HuH-7.5 (cell line): ENCODE measurements around the gene PRF1.

ENCODE experiments used
- DNase-seq: peaks from one replicate; pipeline ENCODE4 v3.0.0; 2011; ENCODE audit warnings: low spot score

The PRF1 gene

GRCh38 chr10:70560511-70560941 lies 42.0 kb downstream of the PRF1 start:
- DNase-seq = no peak

GRCh38 chr10:70559861-70560260 lies 42.7 kb downstream of the PRF1 start:
- DNase-seq = no peak

- DNase-seq = peak; percentile 64
Measured at GRCh38 chr10:70558871-70559810, 43.4 kb downstream of the PRF1 start.

GRCh38 chr10:70558295-70558694 lies 44.2 kb downstream of the PRF1 start:
- no peak for DNase-seq

GRCh38 chr10:70557876-70558275 lies 44.7 kb downstream of the PRF1 start:
- DNase-seq = no peak

GRCh38 chr10:70557086-70557845 lies 45.3 kb downstream of the PRF1 start:
- no peak for DNase-seq

GRCh38 chr10:70555371-70555770 lies 47.2 kb downstream of the PRF1 start:
- DNase-seq = no peak

GRCh38 chr10:70552586-70552985 lies 50.0 kb downstream of the PRF1 start:
- no peak for DNase-seq

DNA sequence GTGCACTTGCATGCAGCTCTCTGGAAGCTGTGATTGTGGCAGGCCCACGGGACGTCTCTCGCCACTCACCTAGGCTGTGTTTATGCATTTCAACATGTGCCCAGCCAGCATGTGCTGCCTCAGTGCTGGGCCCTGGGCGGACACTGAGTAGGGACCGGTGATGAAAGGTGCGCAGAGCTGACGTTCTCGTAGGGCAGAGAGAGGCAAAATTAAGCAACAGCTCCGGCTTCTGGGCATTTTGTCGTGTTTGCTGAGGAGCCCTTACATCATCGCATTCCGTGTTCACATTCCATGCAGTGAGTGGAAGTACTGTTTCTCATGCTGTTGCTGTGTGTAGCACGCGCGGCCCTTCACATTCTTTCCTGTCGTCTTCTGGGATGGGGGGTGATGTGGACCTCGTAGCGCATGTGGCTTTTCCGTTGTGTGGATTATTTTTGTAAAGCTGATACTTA lies 50.5 kb downstream of the PRF1 start:
- peak; percentile 58 for DNase-seq

DNA sequence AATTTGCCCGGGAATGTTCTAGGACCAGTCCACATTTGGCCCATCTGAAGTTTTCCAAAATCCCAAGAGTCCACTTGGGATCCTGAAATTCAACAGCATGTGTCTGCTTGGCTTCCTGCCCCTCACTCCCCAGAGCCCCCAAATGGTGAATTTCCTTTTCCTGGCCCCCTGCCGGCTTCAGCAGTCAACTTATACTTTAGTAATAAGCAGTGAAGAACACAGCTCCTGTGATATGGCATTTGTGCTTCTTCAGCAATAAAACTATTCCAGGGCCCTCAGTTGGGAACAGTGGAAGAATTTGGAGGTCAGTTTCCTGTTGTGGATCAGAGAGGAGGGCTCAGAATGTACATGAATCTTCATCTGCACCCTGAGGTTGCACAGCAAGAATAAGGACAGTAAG lies 51.1 kb downstream of the PRF1 start:
- no peak for DNase-seq

DNA sequence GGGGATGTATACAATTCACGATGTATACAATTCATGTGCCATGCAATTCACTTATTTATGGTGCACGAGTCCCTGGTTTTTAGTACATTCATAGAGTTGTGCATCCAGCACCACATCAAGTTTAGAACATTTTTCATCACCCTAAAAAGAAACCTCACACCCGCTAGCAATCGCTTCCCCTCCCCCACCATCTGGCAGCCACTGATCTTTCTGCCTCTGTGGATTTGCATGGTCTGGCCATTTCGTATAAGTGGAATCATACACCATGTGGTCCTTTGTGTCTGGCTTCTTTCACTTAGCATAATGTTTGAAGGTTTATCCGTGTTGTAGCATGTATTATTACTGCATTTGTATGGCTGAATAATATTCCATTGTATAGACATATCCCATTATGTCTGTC lies 52.1 kb downstream of the PRF1 start:
- DNase-seq = no peak

DNA sequence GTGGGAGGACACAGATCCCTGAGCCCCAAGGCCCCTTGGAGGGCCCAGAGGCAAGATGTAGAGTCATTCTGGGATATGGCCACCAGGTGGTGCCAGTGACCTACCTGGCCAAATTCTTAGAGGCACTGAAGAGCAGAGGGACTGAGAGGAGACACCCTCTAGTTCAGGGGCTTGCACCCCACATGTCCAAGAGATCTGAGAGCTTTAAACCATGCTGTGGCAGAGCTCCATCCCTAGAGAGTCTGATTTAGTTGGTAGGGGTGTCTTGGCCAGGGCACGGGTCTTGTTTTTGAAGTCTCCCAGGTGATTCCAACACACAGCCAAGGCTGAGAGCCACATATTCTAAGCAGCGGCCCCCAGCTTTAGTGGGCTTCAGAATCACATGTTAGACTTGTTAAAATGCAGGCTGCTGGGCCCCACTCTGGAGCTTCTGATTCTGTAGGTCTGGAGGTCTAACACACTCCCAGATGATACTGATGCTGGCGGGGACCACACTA lies 52.5 kb downstream of the PRF1 start:
- peak; percentile 60 for DNase-seq

DNA sequence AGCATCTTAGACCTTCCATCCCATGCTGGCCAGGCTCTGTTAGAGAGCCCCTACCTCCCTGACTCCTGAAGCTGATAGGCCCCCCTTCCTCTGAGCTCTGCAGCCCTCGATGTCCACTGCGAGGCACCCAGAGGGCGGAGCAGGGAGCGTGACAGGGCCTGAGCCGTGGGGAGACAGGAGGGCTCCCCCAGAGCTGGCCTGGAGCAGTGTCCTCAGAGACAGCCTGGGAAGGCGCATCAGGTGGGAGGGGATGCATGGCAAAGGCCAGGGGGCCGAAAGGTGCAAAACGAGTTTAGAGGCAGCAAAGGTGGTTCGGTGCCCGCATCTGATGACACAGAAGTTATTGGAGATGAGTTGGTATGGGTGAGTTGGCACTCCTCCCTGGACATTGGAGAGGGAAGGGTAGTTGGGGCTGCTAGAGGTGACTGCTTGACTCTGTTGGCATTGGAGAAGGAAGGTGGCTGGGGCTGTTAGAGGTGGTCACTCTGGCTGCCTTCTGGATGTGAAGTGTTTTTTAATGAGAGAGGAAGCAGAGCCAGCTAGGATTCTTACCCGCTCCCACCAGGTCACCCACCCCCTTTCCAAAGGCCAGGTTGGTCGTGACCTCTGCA lies 53.1 kb downstream of the PRF1 start:
- no peak for DNase-seq
